Ascending aorta (tissue), 2 donors: ENCODE measurements around the gene ZNF331. TPM values are rescaled to one million over a fixed set of nuclear protein-coding genes. Genes with fewer than 3 reads are reported as not detected.

Experiments used
- DNase-seq, 2 donors: peaks; one replicate each; pipeline ENCODE4 v3.0.0-alpha.2; 2019; ENCODE audit warnings: low spot score in 2 of 2
- H3K27ac ChIP-seq, 2 donors: fragments of 200-600 bp; sonication (generic); one replicate each; pipeline ENCODE4 v1.5.1; 2016 to 2017; ENCODE audit warnings: mild to moderate bottlenecking in 1 of 2
- H3K27me3 ChIP-seq: fragments of 200-600 bp; sonication (generic); one replicate; pipeline ENCODE4 v1.5.1; 2017
- H3K36me3 ChIP-seq, 2 donors: fragments of 200-600 bp; sonication (generic); one replicate each; pipeline ENCODE4 v1.5.1; 2016
- H3K4me1 ChIP-seq, 2 donors: fragments of 200-600 bp; sonication (generic); one replicate each; pipeline ENCODE4 v1.5.1; 2016 to 2017; ENCODE audit warnings: mild to moderate bottlenecking in 1 of 2
- H3K4me3 ChIP-seq, 2 donors: fragments of 200-600 bp; sonication (generic); one replicate each; pipeline ENCODE4 v1.5.1; 2016 to 2017; ENCODE audit warnings: mild to moderate bottlenecking in 1 of 2
- H3K9me3 ChIP-seq, 2 donors: fragments of 200-600 bp; sonication (generic); one replicate each; pipeline ENCODE4 v1.5.1; 2016
- intact Hi-C: fragments of 100-400 bp; cut with DNase I; formaldehyde crosslinking; loops from one replicate; pipeline ENCODE4 v1.15.1; 2023
- total RNA-seq: library from RNA; depleted of rRNA; stranded (reverse); fragments of >200 nt; gene quantifications from one replicate; pipeline ENCODE4 v1.1.0, GENCODE V29; 2016
- TF ChIP-seq, protein P1 (sequence below), 3 experiments: fragments of 200-600 bp in 2 of 3; fragments of 450-650 bp in 1 of 3; sonication (generic) in 2 of 3; IDR thresholded peaks; one replicate each; pipeline ENCODE4 v1.5.1; 2016 to 2019; ENCODE audit warnings: antibody characterized with exemption in 3 of 3, mild to moderate bottlenecking in 1 of 3, moderate library complexity in 1 of 3

The ZNF331 gene
- total RNA-seq, 1 donor from 2014 or later = 34.5 TPM

DNA sequence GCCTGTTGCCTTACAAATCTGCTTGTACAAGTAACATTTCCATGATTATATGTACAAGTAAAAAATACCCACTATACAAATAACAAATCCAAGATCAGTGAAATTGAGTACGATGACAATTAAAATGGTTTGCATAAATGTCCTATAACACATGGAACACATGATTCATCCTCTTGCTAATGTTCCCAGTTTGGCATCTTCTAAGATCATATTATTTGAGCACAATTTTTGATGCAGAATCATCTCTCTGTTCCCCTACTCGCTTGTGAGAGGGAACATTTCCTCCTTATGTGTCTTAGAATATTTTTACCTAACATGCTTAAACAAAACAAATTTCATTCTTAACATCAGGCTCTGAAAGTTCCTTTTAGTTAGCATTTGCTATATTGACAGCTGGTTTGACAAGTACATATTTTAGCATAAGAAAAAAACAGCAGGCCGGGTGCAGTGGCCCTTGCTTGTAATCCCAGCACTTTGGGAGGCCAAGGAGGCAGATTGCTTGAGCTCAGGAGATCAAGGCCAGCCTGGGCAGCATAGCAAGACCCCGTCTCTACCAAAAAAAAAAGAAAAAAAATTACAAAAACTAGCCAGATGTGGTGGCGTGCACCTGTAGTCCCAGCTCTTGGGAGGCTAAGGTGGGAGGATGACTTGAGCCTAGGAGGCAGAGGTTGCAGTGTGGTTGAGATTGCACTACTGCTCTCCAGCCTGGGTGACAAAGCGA, 14.2 kb downstream of the ZNF331 start:
- peaks cover 0 to 8% of the 10 kb centered on the region in 2 donors for H3K4me1 ChIP-seq
- TF ChIP-seq, protein P1, sequence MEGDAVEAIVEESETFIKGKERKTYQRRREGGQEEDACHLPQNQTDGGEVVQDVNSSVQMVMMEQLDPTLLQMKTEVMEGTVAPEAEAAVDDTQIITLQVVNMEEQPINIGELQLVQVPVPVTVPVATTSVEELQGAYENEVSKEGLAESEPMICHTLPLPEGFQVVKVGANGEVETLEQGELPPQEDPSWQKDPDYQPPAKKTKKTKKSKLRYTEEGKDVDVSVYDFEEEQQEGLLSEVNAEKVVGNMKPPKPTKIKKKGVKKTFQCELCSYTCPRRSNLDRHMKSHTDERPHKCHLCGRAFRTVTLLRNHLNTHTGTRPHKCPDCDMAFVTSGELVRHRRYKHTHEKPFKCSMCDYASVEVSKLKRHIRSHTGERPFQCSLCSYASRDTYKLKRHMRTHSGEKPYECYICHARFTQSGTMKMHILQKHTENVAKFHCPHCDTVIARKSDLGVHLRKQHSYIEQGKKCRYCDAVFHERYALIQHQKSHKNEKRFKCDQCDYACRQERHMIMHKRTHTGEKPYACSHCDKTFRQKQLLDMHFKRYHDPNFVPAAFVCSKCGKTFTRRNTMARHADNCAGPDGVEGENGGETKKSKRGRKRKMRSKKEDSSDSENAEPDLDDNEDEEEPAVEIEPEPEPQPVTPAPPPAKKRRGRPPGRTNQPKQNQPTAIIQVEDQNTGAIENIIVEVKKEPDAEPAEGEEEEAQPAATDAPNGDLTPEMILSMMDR (IDR thresholded peaks at IDR 0.05) = no peak
- no peak overlapping the region for H3K4me3 ChIP-seq
- intact Hi-C loops = no loop called here
- no peaks in the 10 kb centered on the region for H3K36me3 ChIP-seq
- H3K9me3 ChIP-seq = no peaks in the 10 kb centered on the region
- no peak for DNase-seq
- H3K27ac ChIP-seq = no peak overlapping the region
- H3K27me3 ChIP-seq = no peaks in the 10 kb centered on the region

DNA sequence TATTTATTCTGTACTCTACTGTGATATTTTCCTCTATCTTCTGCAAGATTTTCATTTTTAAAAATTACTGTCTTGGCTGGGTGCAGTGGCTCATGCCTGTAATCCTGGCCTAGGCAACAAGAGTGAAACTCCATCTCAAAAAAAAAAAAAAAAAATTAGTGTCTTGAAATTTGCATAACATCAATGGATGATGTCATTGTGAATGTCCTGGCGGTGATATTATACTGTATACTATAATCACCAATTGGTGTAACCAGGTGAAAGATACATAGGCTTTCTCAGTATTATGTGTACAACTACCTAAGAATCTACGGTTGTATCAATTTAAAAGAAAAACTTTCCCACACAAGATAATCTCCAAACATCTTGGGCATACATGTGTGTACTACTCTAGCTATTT, 15.2 kb downstream of the ZNF331 start:
- no peaks in the 10 kb centered on the region for H3K9me3 ChIP-seq
- H3K4me3 ChIP-seq = no peak overlapping the region
- H3K27ac ChIP-seq = no peak overlapping the region
- intact Hi-C loops = no loop called here
- TF ChIP-seq, protein P1 (IDR thresholded peaks at IDR 0.05) = no peak
- H3K4me1 ChIP-seq = peaks cover 0 to 8% of the 10 kb centered on the region in 2 donors
- peaks cover 0 to 3% of the 10 kb centered on the region in 2 donors for H3K36me3 ChIP-seq
- no peaks in the 10 kb centered on the region for H3K27me3 ChIP-seq
- no peak for DNase-seq

DNA sequence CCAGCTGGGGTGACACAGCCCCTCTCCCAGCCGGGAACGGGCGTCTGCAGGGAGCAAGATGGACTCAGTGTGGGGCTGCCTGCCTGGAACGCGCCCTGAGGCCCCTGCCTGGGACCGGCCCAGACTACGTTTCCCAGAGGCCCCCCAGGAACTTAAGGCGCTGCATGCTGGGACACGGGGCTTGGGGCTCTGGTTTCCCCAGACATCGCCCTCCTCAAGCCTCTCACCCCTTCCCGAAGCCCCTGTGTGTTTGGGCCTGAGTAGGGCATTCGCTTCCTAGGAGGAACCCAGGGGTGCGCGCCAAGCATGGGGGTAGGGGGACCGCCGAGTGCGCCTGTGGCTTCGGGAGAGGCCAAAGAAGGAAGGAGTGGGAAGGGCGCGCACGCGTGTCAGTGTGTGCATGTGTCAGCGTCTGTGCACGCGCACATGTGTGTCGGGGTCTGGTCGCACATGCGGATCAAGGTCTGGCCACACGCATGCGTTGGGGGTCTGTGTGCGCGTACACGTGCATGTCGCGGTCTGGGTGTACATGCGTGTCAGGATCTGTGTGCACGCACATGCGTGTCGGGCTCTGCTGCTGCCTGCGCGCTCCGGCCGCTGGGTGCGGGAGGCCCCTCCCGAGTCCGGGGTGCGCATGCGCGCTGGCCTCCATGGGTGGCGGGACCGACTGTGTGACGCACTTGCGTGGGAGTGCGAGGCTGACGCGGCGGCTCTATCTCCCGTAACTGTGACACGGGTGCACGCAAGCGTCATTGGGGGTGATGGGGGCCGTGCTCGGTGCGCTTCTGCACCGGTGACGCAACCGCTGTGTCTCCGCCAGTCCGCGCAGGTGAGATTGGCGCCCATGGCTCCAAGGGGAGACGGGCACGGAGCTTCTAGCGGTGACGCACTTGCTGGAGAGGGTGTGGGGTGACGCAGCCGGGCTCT, 16.2 kb downstream of the ZNF331 start:
- intact Hi-C loops = loop anchor here (1.0 kb wide), 1 partner anchor 16 kb away; the partner anchor contains the start of gene ZNF331
- H3K4me3 ChIP-seq = peak overlapping the region; percentile 54 to 74
- DNase-seq = peak; percentile 61 to 94
- H3K9me3 ChIP-seq = no peaks in the 10 kb centered on the region
- TF ChIP-seq, protein P1 (IDR thresholded peaks at IDR 0.05) = no peak
- no peaks in the 10 kb centered on the region for H3K27me3 ChIP-seq
- peak overlapping the region; percentile 92 for H3K27ac ChIP-seq
- H3K36me3 ChIP-seq = peaks cover 0 to 8% of the 10 kb centered on the region in 2 donors
- peaks cover 0 to 8% of the 10 kb centered on the region in 2 donors for H3K4me1 ChIP-seq

DNA sequence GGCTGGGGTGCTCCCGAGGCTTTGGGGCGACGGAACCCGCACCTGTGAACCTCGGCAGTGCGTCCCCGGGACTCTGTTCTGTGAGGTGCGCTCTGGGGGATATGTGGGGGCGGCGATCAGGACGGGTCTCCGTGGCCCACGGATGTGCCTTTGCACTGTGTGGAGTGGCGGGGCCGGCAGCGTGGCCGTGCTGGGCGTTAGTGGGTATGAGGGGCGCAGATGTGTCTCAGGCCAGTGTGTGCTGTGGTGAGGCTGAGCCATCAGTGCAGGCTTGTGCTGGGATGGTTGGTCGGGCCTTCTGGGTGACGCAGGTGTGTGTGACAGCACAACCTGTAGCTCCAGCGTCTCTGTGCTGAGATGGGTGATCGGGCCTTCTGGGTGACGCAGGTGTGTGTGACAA, 16.9 kb downstream of the ZNF331 start:
- H3K27ac ChIP-seq = peak overlapping the region; percentile 92
- H3K9me3 ChIP-seq = no peaks in the 10 kb centered on the region
- peak overlapping the region; percentile 54 to 74 for H3K4me3 ChIP-seq
- intact Hi-C loops = loop anchor here (1.0 kb wide), 1 partner anchor 17 kb away; the partner anchor contains the start of gene ZNF331
- no peaks in the 10 kb centered on the region for H3K27me3 ChIP-seq
- no peak for DNase-seq
- TF ChIP-seq, protein P1 (IDR thresholded peaks at IDR 0.05) = no peak
- peaks cover 0 to 13% of the 10 kb centered on the region in 2 donors for H3K36me3 ChIP-seq
- H3K4me1 ChIP-seq = peaks cover 0 to 8% of the 10 kb centered on the region in 2 donors

DNA sequence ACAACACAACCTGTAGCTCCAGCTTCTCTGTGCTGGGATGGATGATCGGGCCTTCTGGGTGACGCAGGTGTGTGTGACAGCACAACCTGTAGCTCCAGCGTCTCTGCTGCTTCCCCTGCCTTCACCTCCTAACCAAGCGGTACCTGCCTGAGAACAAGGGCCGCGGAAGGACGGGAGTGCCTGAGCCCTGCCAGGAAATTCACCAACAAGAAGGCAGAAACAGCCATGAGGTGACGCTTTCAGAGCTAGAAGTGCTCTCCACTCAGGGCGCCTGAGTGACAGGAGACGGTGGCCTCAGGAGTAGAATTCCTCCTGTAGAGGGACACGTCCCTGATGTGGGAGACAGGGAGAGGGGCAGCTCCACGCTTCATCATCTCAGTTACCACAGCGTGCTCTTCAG, 17.4 kb downstream of the ZNF331 start:
- H3K4me1 ChIP-seq = peaks cover 0 to 8% of the 10 kb centered on the region in 2 donors
- peak overlapping the region; percentile 92 for H3K27ac ChIP-seq
- DNase-seq = no peak
- no peaks in the 10 kb centered on the region for H3K27me3 ChIP-seq
- TF ChIP-seq, protein P1 (IDR thresholded peaks at IDR 0.05) = no peak
- peaks cover 3 to 18% of the 10 kb centered on the region in 2 donors for H3K36me3 ChIP-seq
- intact Hi-C loops = no loop called here
- no peaks in the 10 kb centered on the region for H3K9me3 ChIP-seq
- peak overlapping the region; percentile 54 to 74 for H3K4me3 ChIP-seq
